Vagina (tissue), 2 donors: ENCODE measurements around the gene TLCD3A.

Experiments used
- POLR2A ChIP-seq, 2 donors: fragments of 450-650 bp; IDR thresholded peaks; one replicate each; pipeline ENCODE4 v1.6.1; 2017; ENCODE audit warnings: antibody characterized with exemption in 2 of 2, mild to moderate bottlenecking in 2 of 2, moderate library complexity in 2 of 2
- TF ChIP-seq, protein P1 (sequence below), 3 experiments: fragments of 450-650 bp in 2 of 3; fragments of 200-600 bp in 1 of 3; sonication (generic) in 1 of 3; IDR thresholded peaks; one replicate each; pipeline ENCODE4 v1.5.1; 2017 to 2019; ENCODE audit warnings: antibody characterized with exemption in 3 of 3, mild to moderate bottlenecking in 2 of 3, moderate library complexity in 2 of 3

GRCh38 chr17:696369-696768, 36.0 kb upstream of the TLCD3A start:
- TF ChIP-seq POLR2A (IDR thresholded peaks at IDR 0.05) = no peak
- TF ChIP-seq, protein P1, sequence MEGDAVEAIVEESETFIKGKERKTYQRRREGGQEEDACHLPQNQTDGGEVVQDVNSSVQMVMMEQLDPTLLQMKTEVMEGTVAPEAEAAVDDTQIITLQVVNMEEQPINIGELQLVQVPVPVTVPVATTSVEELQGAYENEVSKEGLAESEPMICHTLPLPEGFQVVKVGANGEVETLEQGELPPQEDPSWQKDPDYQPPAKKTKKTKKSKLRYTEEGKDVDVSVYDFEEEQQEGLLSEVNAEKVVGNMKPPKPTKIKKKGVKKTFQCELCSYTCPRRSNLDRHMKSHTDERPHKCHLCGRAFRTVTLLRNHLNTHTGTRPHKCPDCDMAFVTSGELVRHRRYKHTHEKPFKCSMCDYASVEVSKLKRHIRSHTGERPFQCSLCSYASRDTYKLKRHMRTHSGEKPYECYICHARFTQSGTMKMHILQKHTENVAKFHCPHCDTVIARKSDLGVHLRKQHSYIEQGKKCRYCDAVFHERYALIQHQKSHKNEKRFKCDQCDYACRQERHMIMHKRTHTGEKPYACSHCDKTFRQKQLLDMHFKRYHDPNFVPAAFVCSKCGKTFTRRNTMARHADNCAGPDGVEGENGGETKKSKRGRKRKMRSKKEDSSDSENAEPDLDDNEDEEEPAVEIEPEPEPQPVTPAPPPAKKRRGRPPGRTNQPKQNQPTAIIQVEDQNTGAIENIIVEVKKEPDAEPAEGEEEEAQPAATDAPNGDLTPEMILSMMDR (IDR thresholded peaks at IDR 0.05) = no peak
